OCI-LY7 (cell line): ENCODE measurements around the gene ABCB1.

Experiments
- EZH2phosphoT487 ChIP-seq: fragments of 200-600 bp; sonication (generic); IDR thresholded peaks from 2 replicates; pipeline ENCODE4 v1.6.1; 2018; ENCODE audit warnings: low read depth, borderline replicate concordance, mild to moderate bottlenecking, mixed run types, antibody characterized with exemption, low read length, moderate library complexity, mixed read lengths
- TF ChIP-seq, protein P1 (sequence below): fragments of 200-600 bp; sonication (generic); conservative IDR thresholded peaks from 2 replicates; pipeline ENCODE4 v1.5.1; 2014; ENCODE audit warnings: mild to moderate bottlenecking, antibody characterized with exemption, low read length, moderate library complexity, mixed read lengths

DNA sequence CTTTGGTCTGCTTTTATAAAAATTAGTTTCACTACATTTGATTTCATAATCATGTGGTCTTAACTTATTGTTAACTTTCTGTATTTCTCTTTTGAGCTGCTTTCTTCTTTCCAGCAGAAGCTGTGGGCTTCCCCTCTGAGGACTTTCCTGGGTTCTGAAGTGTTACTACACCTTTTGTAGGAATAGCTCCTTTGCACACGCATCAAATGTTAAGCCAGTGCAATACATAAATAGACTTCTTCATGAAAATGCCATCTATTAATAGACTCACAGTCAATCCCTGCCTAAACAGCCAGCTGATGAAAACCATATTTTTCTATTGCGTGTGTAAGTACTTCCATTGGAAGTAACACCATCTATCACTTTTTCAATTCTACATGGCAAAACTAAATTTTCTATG lies 126.7 kb downstream of the ABCB1 start:
- TF ChIP-seq, protein P1, sequence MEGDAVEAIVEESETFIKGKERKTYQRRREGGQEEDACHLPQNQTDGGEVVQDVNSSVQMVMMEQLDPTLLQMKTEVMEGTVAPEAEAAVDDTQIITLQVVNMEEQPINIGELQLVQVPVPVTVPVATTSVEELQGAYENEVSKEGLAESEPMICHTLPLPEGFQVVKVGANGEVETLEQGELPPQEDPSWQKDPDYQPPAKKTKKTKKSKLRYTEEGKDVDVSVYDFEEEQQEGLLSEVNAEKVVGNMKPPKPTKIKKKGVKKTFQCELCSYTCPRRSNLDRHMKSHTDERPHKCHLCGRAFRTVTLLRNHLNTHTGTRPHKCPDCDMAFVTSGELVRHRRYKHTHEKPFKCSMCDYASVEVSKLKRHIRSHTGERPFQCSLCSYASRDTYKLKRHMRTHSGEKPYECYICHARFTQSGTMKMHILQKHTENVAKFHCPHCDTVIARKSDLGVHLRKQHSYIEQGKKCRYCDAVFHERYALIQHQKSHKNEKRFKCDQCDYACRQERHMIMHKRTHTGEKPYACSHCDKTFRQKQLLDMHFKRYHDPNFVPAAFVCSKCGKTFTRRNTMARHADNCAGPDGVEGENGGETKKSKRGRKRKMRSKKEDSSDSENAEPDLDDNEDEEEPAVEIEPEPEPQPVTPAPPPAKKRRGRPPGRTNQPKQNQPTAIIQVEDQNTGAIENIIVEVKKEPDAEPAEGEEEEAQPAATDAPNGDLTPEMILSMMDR: no peak
- no peak for TF ChIP-seq EZH2phosphoT487
